AG09309 (cell line): ENCODE measurements around the gene VPS4B.

Experiments
- DNase-seq: peaks from one replicate; pipeline ENCODE4 v3.0.0-alpha.2; 2010; ENCODE audit warnings: low read depth
- H3K4me3 ChIP-seq: 2 replicates; pipeline ENCODE4 v1.5.1; 2011; ENCODE audit warnings: mild to moderate bottlenecking, low read depth, low read length, moderate library complexity; ENCODE audit not compliant: control insufficient read depth
- CTCF ChIP-seq: IDR thresholded peaks from 2 replicates; pipeline ENCODE4 v1.5.1; 2011; ENCODE audit warnings: mild to moderate bottlenecking, low read depth, low read length, inconsistent platforms; ENCODE audit not compliant: insufficient read depth, control insufficient read depth; ENCODE audit errors: missing control alignments

The VPS4B gene

DNA sequence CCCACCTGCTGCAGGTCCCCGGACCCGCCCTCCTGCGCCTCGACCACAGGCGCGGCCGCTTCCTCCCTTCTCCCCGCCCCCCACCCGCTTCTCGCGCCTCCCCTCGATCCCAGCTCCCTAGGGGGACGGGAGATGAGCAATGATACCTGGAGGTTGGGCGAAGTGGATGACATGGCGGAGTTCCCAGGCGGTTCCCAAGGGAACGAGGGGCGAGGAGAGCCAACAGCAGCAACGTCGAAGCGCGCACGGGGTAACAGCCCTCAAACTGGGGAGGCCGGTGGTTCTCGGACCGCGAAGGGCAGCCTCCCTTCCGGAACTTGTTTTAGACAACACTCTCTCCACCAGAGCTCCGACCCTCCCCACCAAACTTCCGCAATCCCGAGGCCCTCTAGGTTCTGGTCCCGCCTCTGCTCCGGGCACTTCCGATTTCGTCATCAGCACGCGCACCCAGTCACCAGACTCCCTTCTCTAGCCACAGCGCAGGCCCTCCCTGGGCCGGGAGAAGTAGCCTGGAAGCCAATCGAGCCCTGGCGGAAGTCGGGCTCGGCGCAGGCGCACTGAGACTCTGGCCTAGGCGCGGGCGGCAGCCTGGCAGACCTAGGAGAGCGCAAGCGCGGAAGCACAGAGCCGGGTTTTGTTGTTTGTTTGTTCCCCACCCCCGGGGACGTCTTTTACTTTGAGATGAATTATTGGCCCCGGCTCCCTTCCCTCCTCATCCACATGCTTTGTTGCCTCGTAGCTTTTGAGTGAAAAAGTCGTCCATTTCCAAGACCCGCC is at the start of gene VPS4B:
TSS of gene VPS4B (minus strand) at position 390 of the 777 bp plus-strand sequence. CDS start at position 173, 217 bp downstream.
- no peak for TF ChIP-seq CTCF
- H3K4me3 ChIP-seq = peak within 1 kb of the TSS; percentile 90
- DNase-seq = peak; percentile 98

GRCh38 chr18:63470751-63471150 is 48.5 kb upstream of the VPS4B start:
- TF ChIP-seq CTCF = no peak
- H3K4me3 ChIP-seq = no peak overlapping the region
- DNase-seq = no peak

DNA sequence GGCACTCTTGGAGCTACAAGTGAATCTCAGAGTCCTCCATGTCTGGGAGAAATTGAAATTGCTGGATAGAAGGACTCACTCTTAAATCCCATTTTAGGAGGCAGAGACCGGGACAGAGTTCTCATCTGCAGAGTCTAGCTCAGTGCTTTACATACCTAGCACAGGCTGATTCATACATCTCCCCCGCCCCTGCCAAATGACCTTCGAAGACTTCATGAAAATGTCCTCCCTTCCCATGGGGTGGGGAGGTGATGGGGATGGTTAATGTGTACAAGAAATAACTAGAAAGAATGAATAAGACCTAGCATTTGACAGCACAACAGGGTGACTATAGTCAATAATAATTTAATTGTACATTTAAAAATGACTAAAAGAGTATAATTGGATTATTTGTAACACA is 46.3 kb upstream of the VPS4B start:
- no peak for TF ChIP-seq CTCF
- H3K4me3 ChIP-seq = no peak overlapping the region
- no peak for DNase-seq

- H3K4me3 ChIP-seq = no peak overlapping the region
- no peak for DNase-seq
- TF ChIP-seq CTCF = no peak
These were observed 45.4 kb upstream of the VPS4B start for GRCh38 chr18:63467699-63468098.

DNA sequence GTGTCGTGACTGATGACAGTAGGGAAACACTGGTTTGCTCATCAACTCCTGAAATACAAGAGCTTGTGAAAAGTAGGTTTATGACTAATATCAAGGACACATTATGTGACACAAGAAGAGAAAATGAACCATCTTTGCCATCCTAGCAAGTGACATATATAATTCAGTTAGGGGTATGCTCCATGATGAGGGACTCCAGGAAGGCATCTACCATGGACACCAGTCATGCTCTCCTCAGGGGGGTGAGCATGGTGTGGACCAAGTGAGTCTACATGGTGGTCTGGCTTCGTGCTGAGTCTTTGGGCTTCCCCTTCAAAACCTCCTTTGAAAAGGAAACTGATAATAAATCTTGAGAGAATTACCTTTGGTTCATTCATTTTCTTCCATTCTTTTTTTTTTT is 42.8 kb upstream of the VPS4B start:
- no peak overlapping the region for H3K4me3 ChIP-seq
- DNase-seq = no peak
- TF ChIP-seq CTCF = no peak

GRCh38 chr18:63464434-63464833 is 42.2 kb upstream of the VPS4B start:
- H3K4me3 ChIP-seq = no peak overlapping the region
- DNase-seq = no peak
- TF ChIP-seq CTCF = no peak
